Mammary epithelial cell (primary cell): Measurements from ENCODE around the gene KAZN.

Source experiments
- EZH2 ChIP-seq: IDR thresholded peaks from 2 replicates; pipeline ENCODE4 v1.6.1; 2012; ENCODE audit warnings: low read length, inconsistent platforms, borderline replicate concordance
- TF ChIP-seq, protein P1 (sequence below), 2 donors: IDR thresholded peaks in 1 of 2; conservative IDR thresholded peaks in 1 of 2; 2 replicates each; pipeline ENCODE4 v1.5.1; 2011 to 2012; ENCODE audit warnings: inconsistent platforms in 2 of 2, low read length in 2 of 2, mild to moderate bottlenecking in 2 of 2, control low read depth in 1 of 2, low read depth in 1 of 2; ENCODE audit not compliant: insufficient read depth in 1 of 2; ENCODE audit errors: extremely low read depth in 1 of 2

DNA sequence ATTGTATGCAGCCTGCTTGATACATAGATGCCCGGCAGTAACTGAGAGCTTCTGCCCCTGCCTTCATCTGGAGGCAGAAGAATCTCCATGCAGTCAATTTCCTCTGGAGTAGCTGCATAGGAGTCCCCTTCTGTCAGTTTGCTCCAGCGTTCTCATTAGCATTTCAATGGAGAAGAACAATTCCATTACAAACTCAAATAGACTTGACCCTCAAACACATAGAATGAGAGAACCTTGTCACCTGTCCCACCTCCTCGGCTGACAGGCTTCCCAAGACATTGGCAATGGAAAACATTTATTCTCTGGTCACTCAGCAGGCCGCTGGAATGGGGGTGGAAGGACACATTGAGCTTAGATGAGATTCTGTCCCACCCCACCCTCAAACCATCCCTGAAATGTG is 509.4 kb downstream of the KAZN start:
- no peak for TF ChIP-seq EZH2
- TF ChIP-seq, protein P1, sequence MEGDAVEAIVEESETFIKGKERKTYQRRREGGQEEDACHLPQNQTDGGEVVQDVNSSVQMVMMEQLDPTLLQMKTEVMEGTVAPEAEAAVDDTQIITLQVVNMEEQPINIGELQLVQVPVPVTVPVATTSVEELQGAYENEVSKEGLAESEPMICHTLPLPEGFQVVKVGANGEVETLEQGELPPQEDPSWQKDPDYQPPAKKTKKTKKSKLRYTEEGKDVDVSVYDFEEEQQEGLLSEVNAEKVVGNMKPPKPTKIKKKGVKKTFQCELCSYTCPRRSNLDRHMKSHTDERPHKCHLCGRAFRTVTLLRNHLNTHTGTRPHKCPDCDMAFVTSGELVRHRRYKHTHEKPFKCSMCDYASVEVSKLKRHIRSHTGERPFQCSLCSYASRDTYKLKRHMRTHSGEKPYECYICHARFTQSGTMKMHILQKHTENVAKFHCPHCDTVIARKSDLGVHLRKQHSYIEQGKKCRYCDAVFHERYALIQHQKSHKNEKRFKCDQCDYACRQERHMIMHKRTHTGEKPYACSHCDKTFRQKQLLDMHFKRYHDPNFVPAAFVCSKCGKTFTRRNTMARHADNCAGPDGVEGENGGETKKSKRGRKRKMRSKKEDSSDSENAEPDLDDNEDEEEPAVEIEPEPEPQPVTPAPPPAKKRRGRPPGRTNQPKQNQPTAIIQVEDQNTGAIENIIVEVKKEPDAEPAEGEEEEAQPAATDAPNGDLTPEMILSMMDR (conservative IDR thresholded peaks at IDR 0.05 in 1 of 2, IDR thresholded peaks at IDR 0.05 in 1 of 2; ENCODE audit: extremely low read depth in 1 of 2, insufficient read depth in 1 of 2, low read depth in 1 of 2, low read length in 2 of 2): no peak
